HepG2 (cell line): ENCODE data around the gene C21orf58. TPM values are rescaled to one million over a fixed set of nuclear protein-coding genes. Genes with fewer than 3 reads are reported as not detected.

Source experiments
- GATA4 ChIP-seq: sonication (generic); IDR thresholded peaks from 2 replicates; pipeline ENCODE4 v1.6.1; 2016; ENCODE audit warnings: antibody characterized with exemption, low read depth, borderline replicate concordance
- HMGXB3 ChIP-seq: sonication (generic); formaldehyde crosslinking; IDR thresholded peaks from 2 replicates; pipeline ENCODE4 v1.4.0; 2020; ENCODE audit warnings: missing genetic modification reagents, borderline replicate concordance
- MYNN ChIP-seq: sonication (generic); formaldehyde crosslinking; IDR thresholded peaks from 2 replicates; pipeline ENCODE4 v1.4.0; 2020; ENCODE audit warnings: mild to moderate bottlenecking, low read depth, missing genetic modification reagents
- NCOR1 ChIP-seq: fragments of 200-600 bp; sonication (generic); IDR thresholded peaks from 2 replicates; pipeline ENCODE4 v1.7.0; 2017; ENCODE audit warnings: antibody characterized with exemption, low read length, borderline replicate concordance
- RXRA ChIP-seq: sonication (generic); formaldehyde crosslinking; IDR thresholded peaks from 2 replicates; pipeline ENCODE4 v1.5.1; 2020; ENCODE audit warnings: missing genetic modification reagents
- TRIM22 ChIP-seq: fragments of 450-650 bp; IDR thresholded peaks from 2 replicates; pipeline ENCODE4 v1.6.1; 2017
- ZFP36L2 ChIP-seq: sonication (generic); formaldehyde crosslinking; IDR thresholded peaks from 2 replicates; pipeline ENCODE4 v1.4.0; 2020; ENCODE audit warnings: missing genetic modification reagents
- ZNF124 ChIP-seq: sonication (generic); formaldehyde crosslinking; IDR thresholded peaks from 2 replicates; pipeline ENCODE4 v1.4.0; 2020; ENCODE audit warnings: missing genetic modification reagents
- ZNF142 ChIP-seq: sonication (generic); formaldehyde crosslinking; IDR thresholded peaks from 2 replicates; pipeline ENCODE4 v1.4.0; 2020; ENCODE audit warnings: missing genetic modification reagents
- ZNF224 ChIP-seq: sonication (generic); formaldehyde crosslinking; IDR thresholded peaks from 2 replicates; pipeline ENCODE4 v1.5.0; 2020; ENCODE audit warnings: mild to moderate bottlenecking, missing genetic modification reagents
- ZNF496 ChIP-seq: sonication (generic); formaldehyde crosslinking; IDR thresholded peaks from 2 replicates; pipeline ENCODE4 v1.8.1; 2023; ENCODE audit warnings: mild to moderate bottlenecking, moderate library complexity, missing genetic modification reagents; ENCODE audit not compliant: insufficient replicate concordance
- ZNF761 ChIP-seq: sonication (generic); formaldehyde crosslinking; conservative IDR thresholded peaks from 2 replicates; pipeline ENCODE4 v1.4.0; 2020; ENCODE audit warnings: mild to moderate bottlenecking, missing genetic modification reagents
- ZNF792 ChIP-seq: IDR thresholded peaks from 2 replicates; pipeline ENCODE4 v1.6.1; 2016
- polyA plus RNA-seq, 8 experiments: library from polyadenylated mRNA; depleted of rRNA in 3 of 8; stranded (reverse) in 7 of 8; unstranded in 1 of 8; fragments of >200 nt; fragmentation: Illumina TruSeq in 4 of 8; extraction: Trizol in 4 of 8; gene quantifications; 2 replicates each; pipeline versions ENCODE4 v1.2.1 to v1.2.3, GENCODE V29; 2011 to 2016; ENCODE audit warnings: low read depth in 4 of 8, missing spikeins in 1 of 8, mixed read lengths in 1 of 8; ENCODE audit not compliant: insufficient read depth in 1 of 8
- total RNA-seq, 5 experiments: library from RNA; depleted of rRNA; stranded (reverse); fragments of >200 nt; fragmentation: Illumina TruSeq; extraction: Trizol; gene quantifications; 2 replicates each; pipeline ENCODE4 v1.2.3, GENCODE V29; 2016; ENCODE audit warnings: low read depth in 1 of 5
- TF ChIP-seq, protein P1 (sequence below): sonication (generic); formaldehyde crosslinking; IDR thresholded peaks from 2 replicates; pipeline ENCODE4 v1.8.1; 2023; ENCODE audit warnings: mild to moderate bottlenecking, missing genetic modification reagents, borderline replicate concordance
- TF ChIP-seq, protein P2 (sequence below): sonication (generic); formaldehyde crosslinking; IDR thresholded peaks from 2 replicates; pipeline ENCODE4 v1.8.0; 2022; ENCODE audit warnings: low read depth, missing genetic modification reagents

The C21orf58 gene
- total and polyA plus RNA-seq, 2 of the 13 experiments (the other 11 are each of a cell fraction or from before 2014, with no cell fraction given), result 3.5 to 6.8 TPM

DNA sequence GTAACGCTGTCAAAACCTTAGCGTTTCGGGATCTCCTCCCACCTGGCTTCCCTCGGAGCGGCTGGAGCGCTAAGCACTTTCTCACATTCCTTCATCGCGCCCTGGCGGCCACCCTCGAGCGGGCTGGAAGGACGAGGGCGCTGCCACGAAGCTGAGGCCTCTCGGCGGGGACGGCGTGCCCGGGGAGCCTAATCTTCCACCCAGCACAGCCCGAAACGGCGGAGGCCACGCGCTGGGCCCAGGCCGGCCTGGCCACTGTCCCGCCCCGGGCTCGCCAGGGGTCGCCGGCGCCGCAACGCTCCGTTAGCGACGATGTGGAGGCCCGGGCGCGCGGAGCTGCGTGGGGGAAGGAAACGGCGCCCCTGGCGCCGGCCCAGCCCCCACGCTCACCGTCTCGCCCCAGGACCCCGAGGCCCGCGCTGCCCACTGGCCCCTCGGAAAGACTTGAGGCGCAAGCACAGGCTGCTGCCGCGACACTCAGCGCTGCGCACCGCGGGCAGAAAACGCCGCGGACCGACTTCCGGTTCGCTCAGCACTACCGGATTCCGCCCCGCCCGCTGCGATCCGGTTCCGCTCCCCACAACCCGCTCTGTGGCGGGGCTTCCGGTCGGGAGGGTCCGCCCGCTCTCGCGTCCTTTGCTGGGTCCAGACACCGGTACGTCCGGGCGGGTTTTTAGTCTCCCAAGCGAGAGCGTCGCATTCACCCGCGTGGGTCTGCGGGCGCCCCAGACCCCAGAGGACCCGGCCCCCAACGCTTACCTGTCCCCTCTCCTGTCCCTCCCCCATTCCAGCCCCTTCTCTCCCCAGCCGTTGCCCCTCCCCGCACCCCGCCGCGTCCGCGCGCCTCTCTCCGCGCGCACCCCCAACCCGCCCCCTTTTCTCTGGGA, 37.7 kb downstream of the C21orf58 start, which contains the start of gene YBEY (continued):
- TF ChIP-seq NCOR1, result no peak
- no peak for TF ChIP-seq ZNF496 (CRISPR knock-in tag)
- TF ChIP-seq, protein P1, sequence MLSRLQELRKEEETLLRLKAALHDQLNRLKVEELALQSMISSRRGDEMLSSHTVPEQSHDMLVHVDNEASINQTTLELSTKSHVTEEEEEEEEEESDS (CRISPR knock-in tag), result no peak
- TF ChIP-seq HMGXB3, result no peak
- TF ChIP-seq ZNF142 (CRISPR knock-in tag), result no peak; the same call in 1 of the 2 replicates
- peak; percentile 77; the same call in 1 of the 2 replicates for TF ChIP-seq ZNF224
- TF ChIP-seq, protein P2, sequence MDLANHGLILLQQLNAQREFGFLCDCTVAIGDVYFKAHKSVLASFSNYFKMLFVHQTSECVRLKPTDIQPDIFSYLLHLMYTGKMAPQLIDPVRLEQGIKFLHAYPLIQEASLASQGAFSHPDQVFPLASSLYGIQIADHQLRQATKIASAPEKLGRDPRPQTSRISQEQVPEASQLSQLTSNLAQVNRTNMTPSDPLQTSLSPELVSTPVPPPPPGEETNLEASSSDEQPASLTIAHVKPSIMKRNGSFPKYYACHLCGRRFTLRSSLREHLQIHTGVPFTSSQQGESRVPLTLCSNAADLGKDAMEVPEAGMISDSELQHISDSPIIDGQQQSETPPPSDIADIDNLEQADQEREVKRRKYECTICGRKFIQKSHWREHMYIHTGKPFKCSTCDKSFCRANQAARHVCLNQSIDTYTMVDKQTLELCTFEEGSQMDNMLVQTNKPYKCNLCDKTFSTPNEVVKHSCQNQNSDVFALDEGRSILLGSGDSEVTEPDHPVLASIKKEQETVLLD (CRISPR knock-in tag), result peak; percentile 100
- TF ChIP-seq MYNN, result no peak
- TF ChIP-seq ZNF124, result peak; percentile 41; the same call in 1 of the 2 replicates
- no peak for TF ChIP-seq TRIM22
- no peak for TF ChIP-seq ZFP36L2 (CRISPR knock-in tag)
- no peak; the same call in 1 of the 2 replicates for TF ChIP-seq GATA4
- TF ChIP-seq RXRA (CRISPR knock-in tag), result peak; percentile 74
- 0 out of 2 replicates have a peak, but pooled peaks have one; percentile 53 for TF ChIP-seq ZNF792
- no peak; the same call in 1 of the 2 replicates for TF ChIP-seq ZNF761
